ENCODE results near the gene RSF1.

GRCh38 chr11:77770629-77771028, 49.9 kb downstream of the RSF1 start:
- TF ChIP-seq CTCF (IDR thresholded peaks at IDR 0.05): no peak
- TF ChIP-seq POLR2A (IDR thresholded peaks at IDR 0.05): no peak

All from uterus (tissue), 2 donors.